HL-60 (cell line): ENCODE results near the gene KIF3C.

Experiments used
- DNase-seq, 2 experiments: peaks; one replicate each; pipeline ENCODE4 v3.0.0-alpha.2; 2010 to 2020; ENCODE audit warnings: low read depth in 1 of 2, low spot score in 1 of 2
- H3K27ac ChIP-seq: fragments of 250-450 bp; sonication (Bioruptor Pico); replicated peaks from 2 replicates; pipeline ENCODE4 v1.5.1; 2020; ENCODE audit warnings: mild to moderate bottlenecking, moderate library complexity
- H3K27me3 ChIP-seq: fragments of 250-450 bp; sonication (Bioruptor Pico); 2 replicates; pipeline ENCODE4 v1.5.1; 2021; ENCODE audit warnings: mild to moderate bottlenecking, moderate library complexity; ENCODE audit not compliant: insufficient read depth, poor library complexity, severe bottlenecking
- H3K4me3 ChIP-seq: replicated peaks from 2 replicates; pipeline ENCODE4 v1.5.1; 2011; ENCODE audit warnings: mild to moderate bottlenecking, control low read depth, low read length; ENCODE audit not compliant: insufficient read depth
- CTCF ChIP-seq: IDR thresholded peaks from one replicate; pipeline ENCODE4 v1.5.1; 2011; ENCODE audit warnings: low read length, control low read depth, inconsistent platforms; ENCODE audit not compliant: insufficient read depth
- GABPA ChIP-seq: IDR thresholded peaks from 2 replicates; pipeline ENCODE4 v1.6.1; 2012; ENCODE audit warnings: low read depth
- POLR2AphosphoS5 ChIP-seq: IDR thresholded peaks from 2 replicates; pipeline ENCODE4 v1.6.1; 2012; ENCODE audit warnings: low read depth
- REST ChIP-seq: IDR thresholded peaks from 2 replicates; pipeline ENCODE4 v1.6.1; 2012; ENCODE audit warnings: low read depth; ENCODE audit not compliant: insufficient replicate concordance
- SPI1 ChIP-seq: IDR thresholded peaks from 2 replicates; pipeline ENCODE4 v1.6.1; 2012; ENCODE audit warnings: low read depth, mild to moderate bottlenecking, borderline replicate concordance

Gene KIF3C

DNA sequence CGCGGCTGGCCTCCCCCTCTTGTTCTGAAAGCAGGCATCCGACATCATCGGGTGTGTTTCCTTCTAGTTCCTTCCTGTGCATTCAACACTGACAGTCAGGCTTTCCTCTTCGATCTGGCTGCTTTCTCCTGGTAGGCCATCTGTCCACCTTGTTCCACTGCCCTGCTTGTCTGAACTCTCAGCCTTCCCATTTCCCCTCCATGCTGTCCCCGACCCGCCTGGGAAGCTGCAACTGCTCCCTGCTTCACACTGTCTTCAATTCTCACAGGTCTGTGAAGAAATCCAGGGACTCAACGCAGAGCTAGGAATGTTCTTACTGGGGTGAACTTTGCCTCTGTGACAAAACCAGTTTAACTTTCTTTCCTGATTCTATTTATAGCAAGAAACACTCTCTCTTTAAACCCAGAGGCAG is 43.0 kb downstream of the KIF3C start:
- no peaks in the 10 kb centered on the region for H3K27me3 ChIP-seq
- no peak overlapping the region for H3K27ac ChIP-seq
- no peak overlapping the region for H3K4me3 ChIP-seq
- no peak for TF ChIP-seq REST
- TF ChIP-seq SPI1, result no peak
- no peak for TF ChIP-seq POLR2AphosphoS5
- TF ChIP-seq GABPA, result no peak
- no peak for TF ChIP-seq CTCF
- no peak for DNase-seq

DNA sequence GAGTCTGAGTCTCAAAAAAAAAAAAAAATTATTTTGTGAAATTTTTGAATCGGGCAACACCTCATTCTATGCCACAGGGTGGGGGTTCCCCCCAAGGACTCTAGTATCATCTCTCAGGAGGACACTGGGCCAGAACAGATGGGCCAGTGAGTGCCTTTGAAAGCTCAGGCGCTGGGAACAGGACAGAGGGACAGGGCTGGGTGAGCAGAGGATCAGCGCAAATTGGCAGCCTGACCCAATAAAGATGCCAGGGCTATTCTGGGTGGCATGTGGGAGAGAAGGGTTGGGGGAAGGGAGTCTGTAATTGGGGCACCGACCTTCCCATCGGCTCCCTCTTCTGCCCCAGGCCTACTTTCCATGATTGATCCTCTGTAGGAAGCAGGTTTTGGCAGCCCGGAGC is 44.0 kb downstream of the KIF3C start:
- TF ChIP-seq POLR2AphosphoS5, result no peak
- no peak for TF ChIP-seq REST
- TF ChIP-seq CTCF, result no peak
- no peak for TF ChIP-seq SPI1
- TF ChIP-seq GABPA, result no peak
- DNase-seq, result no peak
- no peaks in the 10 kb centered on the region for H3K27me3 ChIP-seq

GRCh38 chr2:25936889-25937545 is 45.3 kb downstream of the KIF3C start:
- DNase-seq, result no peak
- no peaks in the 10 kb centered on the region for H3K27me3 ChIP-seq
- H3K27ac ChIP-seq, result no peak overlapping the region
- no peak overlapping the region for H3K4me3 ChIP-seq
- TF ChIP-seq REST (no peak), GABPA (no peak), SPI1 (no peak), CTCF (no peak), POLR2AphosphoS5 (no peak)

More for the DNA sequence above, 44.0 kb downstream of the KIF3C start:
- no peak overlapping the region for H3K4me3 ChIP-seq
- no peak overlapping the region for H3K27ac ChIP-seq
